Keratinocyte (primary cell): ENCODE measurements around the gene ZNF883. TPM values are rescaled to one million over a fixed set of nuclear protein-coding genes. Genes with fewer than 3 reads are reported as not detected.

ENCODE experiments used
- DNase-seq: peaks from one replicate; pipeline ENCODE4 v3.0.0-alpha.2; 2011; ENCODE audit warnings: low read depth, missing footprints, low spot score
- FAIRE-seq: peaks from 2 replicates; lab custom pipeline; 2011; peaks lifted over from hg19 to GRCh38; lab: Jason Lieb, UNC
- H2AFZ ChIP-seq: 2 replicates; pipeline ENCODE4 v1.6.0; 2012; ENCODE audit warnings: low read length, control low read depth, inconsistent platforms; ENCODE audit not compliant: control insufficient read depth
- H3K27ac ChIP-seq: 2 replicates; pipeline ENCODE4 v1.5.1; 2011; ENCODE audit warnings: low read length; ENCODE audit not compliant: control insufficient read depth, insufficient read depth
- H3K27me3 ChIP-seq: 3 replicates; pipeline ENCODE4 v1.6.0; 2011; ENCODE audit warnings: low read length; ENCODE audit not compliant: control insufficient read depth, insufficient read depth; ENCODE audit errors: extremely low read depth
- H3K36me3 ChIP-seq, 2 experiments: 2 replicates in 1 of 2; 3 replicates in 1 of 2; pipeline ENCODE4 v1.5.1; 2011; ENCODE audit warnings: low read length in 2 of 2, mild to moderate bottlenecking in 1 of 2; ENCODE audit not compliant: control insufficient read depth in 2 of 2, insufficient read depth in 2 of 2; ENCODE audit errors: extremely low read depth in 1 of 2
- H3K4me1 ChIP-seq: 3 replicates; pipeline ENCODE4 v1.5.1; 2011; ENCODE audit warnings: low read length; ENCODE audit not compliant: control insufficient read depth, insufficient read depth; ENCODE audit errors: extremely low read depth
- H3K4me2 ChIP-seq: 3 replicates; pipeline ENCODE4 v1.6.0; 2011; ENCODE audit warnings: low read depth, low read length; ENCODE audit not compliant: control insufficient read depth, insufficient read depth; ENCODE audit errors: extremely low read depth
- H3K4me3 ChIP-seq, 3 experiments: fragments of 200-600 bp in 1 of 3; sonication (generic) in 1 of 3; 2 replicates in 2 of 3; 3 replicates in 1 of 3; pipeline ENCODE4 v1.5.1; 2011 to 2016; ENCODE audit warnings: low read length in 3 of 3, mild to moderate bottlenecking in 3 of 3, control low read depth in 2 of 3, inconsistent platforms in 1 of 3, low read depth in 1 of 3, mixed read lengths in 1 of 3, mixed run types in 1 of 3, moderate library complexity in 1 of 3; ENCODE audit not compliant: control insufficient read depth in 2 of 3, insufficient read depth in 2 of 3; ENCODE audit errors: extremely low read depth in 1 of 3
- H3K79me2 ChIP-seq: 2 replicates; pipeline ENCODE4 v1.6.0; 2012; ENCODE audit warnings: low read length; ENCODE audit not compliant: control insufficient read depth, insufficient read depth
- H3K9ac ChIP-seq: 3 replicates; pipeline ENCODE4 v1.6.0; 2011; ENCODE audit warnings: low read length; ENCODE audit not compliant: control insufficient read depth, insufficient read depth; ENCODE audit errors: extremely low read depth
- H3K9me1 ChIP-seq: 3 replicates; pipeline ENCODE4 v1.6.0; 2011; ENCODE audit warnings: low read length; ENCODE audit not compliant: control insufficient read depth, insufficient read depth; ENCODE audit errors: extremely low read depth
- H3K9me3 ChIP-seq: 2 replicates; pipeline ENCODE4 v1.5.1; 2012; ENCODE audit warnings: low read depth, low read length; ENCODE audit not compliant: control insufficient read depth
- H4K20me1 ChIP-seq: 3 replicates; pipeline ENCODE4 v1.6.0; 2011; ENCODE audit warnings: low read length; ENCODE audit not compliant: control insufficient read depth, insufficient read depth; ENCODE audit errors: extremely low read depth
- EZH2 ChIP-seq: IDR thresholded peaks from one replicate; pipeline ENCODE4 v1.6.1; 2012; ENCODE audit warnings: inconsistent platforms, mild to moderate bottlenecking, low read length, moderate library complexity
- dilution Hi-C: fragments of 300-500 bp; cut with MboI; formaldehyde crosslinking; loops from one replicate; pipeline ENCODE4 v1.7.0; 2020; ENCODE audit warnings: low sequenced_read_pairs; ENCODE audit not compliant: extremely low pct_ligation_motif_present
- polyA plus RNA-seq, 5 experiments: library from polyadenylated mRNA; depleted of rRNA in 3 of 5; stranded (reverse) in 3 of 5; stranded (forward) in 1 of 5; unstranded in 1 of 5; fragments of >200 nt; gene quantifications; 1 replicate in 1 of 5; 2 replicates in 3 of 5; 3 replicates in 1 of 5; pipeline versions ENCODE4 v1.2.1 to v1.2.3, GENCODE V29; 2011 to 2012; ENCODE audit warnings: missing spikeins in 2 of 5, low read depth in 1 of 5, low replicate concordance in 1 of 5
- TF ChIP-seq, protein P1 (sequence below), 3 experiments: IDR thresholded peaks in 1 of 3; conservative IDR thresholded peaks in 1 of 3; optimal IDR thresholded peaks in 1 of 3; 2 replicates in 2 of 3; 3 replicates in 1 of 3; pipeline versions ENCODE3 to v1.5.1; 2011; ENCODE audit warnings: low read length in 3 of 3, mild to moderate bottlenecking in 3 of 3, moderate library complexity in 2 of 3, control low read depth in 1 of 3, inconsistent platforms in 1 of 3; ENCODE audit not compliant: insufficient read depth in 2 of 3; ENCODE audit errors: extremely low read depth in 1 of 3

ZNF883 gene
- polyA plus RNA-seq, 1 donor (not counting 4 experiments of a cell fraction or from before 2014, with no cell fraction given) = 0.98 TPM

DNA sequence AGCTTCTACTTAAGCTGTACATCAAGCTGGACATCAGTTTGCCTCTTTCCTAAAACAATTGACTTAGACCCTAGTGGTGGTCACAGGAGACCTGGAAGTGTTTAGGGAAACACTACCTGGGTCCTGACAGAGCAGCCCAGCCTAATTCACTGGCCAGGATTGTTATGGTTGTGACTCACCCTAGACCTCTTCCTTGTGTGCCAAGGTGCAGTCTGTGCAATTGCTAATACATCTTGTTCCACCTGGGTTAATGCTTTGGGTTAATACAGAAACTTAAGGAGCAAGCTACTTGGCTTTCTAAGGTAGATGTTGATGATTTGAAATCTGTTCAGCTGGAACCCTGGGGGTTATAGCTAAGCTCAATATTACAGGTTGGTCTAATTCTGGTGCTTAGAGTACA, 72.6 kb downstream of the ZNF883 start:
- H2AFZ ChIP-seq = no peak overlapping the region
- no peak for FAIRE-seq
- dilution Hi-C loops = no loop called here
- H4K20me1 ChIP-seq = no peaks in the 10 kb centered on the region
- H3K9ac ChIP-seq = no peak overlapping the region
- no peaks in the 10 kb centered on the region for H3K27me3 ChIP-seq
- H3K4me2 ChIP-seq = no peak overlapping the region
- no peaks in the 10 kb centered on the region for H3K36me3 ChIP-seq
- no peak overlapping the region for H3K27ac ChIP-seq
- no peaks in the 10 kb centered on the region for H3K9me3 ChIP-seq
- H3K4me3 ChIP-seq = no peak overlapping the region
- H3K9me1 ChIP-seq = no peaks in the 10 kb centered on the region
- H3K79me2 ChIP-seq = no peaks in the 10 kb centered on the region
- TF ChIP-seq, protein P1, sequence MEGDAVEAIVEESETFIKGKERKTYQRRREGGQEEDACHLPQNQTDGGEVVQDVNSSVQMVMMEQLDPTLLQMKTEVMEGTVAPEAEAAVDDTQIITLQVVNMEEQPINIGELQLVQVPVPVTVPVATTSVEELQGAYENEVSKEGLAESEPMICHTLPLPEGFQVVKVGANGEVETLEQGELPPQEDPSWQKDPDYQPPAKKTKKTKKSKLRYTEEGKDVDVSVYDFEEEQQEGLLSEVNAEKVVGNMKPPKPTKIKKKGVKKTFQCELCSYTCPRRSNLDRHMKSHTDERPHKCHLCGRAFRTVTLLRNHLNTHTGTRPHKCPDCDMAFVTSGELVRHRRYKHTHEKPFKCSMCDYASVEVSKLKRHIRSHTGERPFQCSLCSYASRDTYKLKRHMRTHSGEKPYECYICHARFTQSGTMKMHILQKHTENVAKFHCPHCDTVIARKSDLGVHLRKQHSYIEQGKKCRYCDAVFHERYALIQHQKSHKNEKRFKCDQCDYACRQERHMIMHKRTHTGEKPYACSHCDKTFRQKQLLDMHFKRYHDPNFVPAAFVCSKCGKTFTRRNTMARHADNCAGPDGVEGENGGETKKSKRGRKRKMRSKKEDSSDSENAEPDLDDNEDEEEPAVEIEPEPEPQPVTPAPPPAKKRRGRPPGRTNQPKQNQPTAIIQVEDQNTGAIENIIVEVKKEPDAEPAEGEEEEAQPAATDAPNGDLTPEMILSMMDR (optimal IDR thresholded peaks at IDR 0.05 in 1 of 3, IDR thresholded peaks at IDR 0.05 in 1 of 3, conservative IDR thresholded peaks at IDR 0.05 in 1 of 3; ENCODE audit: extremely low read depth in 1 of 3, insufficient read depth in 2 of 3, low read length in 3 of 3) = no peak
- no peak for TF ChIP-seq EZH2
- H3K4me1 ChIP-seq = no peaks in the 10 kb centered on the region
- DNase-seq = no peak

DNA sequence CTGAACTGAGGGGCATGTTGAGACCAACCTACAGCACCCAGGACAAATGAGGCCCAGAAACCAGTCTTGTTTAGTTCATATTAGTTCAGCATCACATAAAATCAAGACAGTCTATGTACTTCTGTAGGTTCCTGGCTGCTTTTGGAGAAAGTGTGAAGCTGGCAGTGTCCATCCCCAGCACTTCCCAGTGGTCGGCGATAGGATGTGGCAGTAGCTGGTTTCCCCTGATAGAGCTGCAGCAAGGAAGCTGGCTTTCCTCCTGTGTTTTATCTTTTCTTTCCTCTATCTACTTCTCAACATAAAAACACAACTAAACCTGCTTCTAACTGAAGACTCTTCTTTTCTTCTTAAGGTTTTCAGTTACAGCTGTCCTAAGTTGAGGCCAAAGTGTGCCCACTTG, 78.3 kb downstream of the ZNF883 start:
- no peaks in the 10 kb centered on the region for H3K4me1 ChIP-seq
- no peak for TF ChIP-seq EZH2
- TF ChIP-seq, protein P1 (optimal IDR thresholded peaks at IDR 0.05 in 1 of 3, IDR thresholded peaks at IDR 0.05 in 1 of 3, conservative IDR thresholded peaks at IDR 0.05 in 1 of 3; ENCODE audit: extremely low read depth in 1 of 3, insufficient read depth in 2 of 3, low read length in 3 of 3) = no peak
- H3K79me2 ChIP-seq = no peaks in the 10 kb centered on the region
- H3K4me3 ChIP-seq = no peak overlapping the region
- H3K27ac ChIP-seq = no peak overlapping the region
- no peak overlapping the region for H2AFZ ChIP-seq
- FAIRE-seq = no peak
- no peak overlapping the region for H3K9ac ChIP-seq
- no peak for DNase-seq
- no peaks in the 10 kb centered on the region for H3K36me3 ChIP-seq
- H3K9me3 ChIP-seq = no peaks in the 10 kb centered on the region
- H3K4me2 ChIP-seq = no peak overlapping the region
- H3K27me3 ChIP-seq = no peaks in the 10 kb centered on the region
- dilution Hi-C loops = no loop called here
- no peaks in the 10 kb centered on the region for H4K20me1 ChIP-seq
- H3K9me1 ChIP-seq = no peaks in the 10 kb centered on the region
